Right lobe of liver (tissue), 6 donors: Measurements from ENCODE around the gene NPHP1. TPM values are rescaled to one million over a fixed set of nuclear protein-coding genes. Genes with fewer than 3 reads are reported as not detected.

ENCODE experiments used
- ATAC-seq, 4 donors: fragments of 200-7000 bp; cut with Tn5 transposase; one replicate each; pipeline ENCODE4 v1.9.1; 2020; ENCODE audit warnings: mild to moderate bottlenecking in 4 of 4, moderate library complexity in 4 of 4
- DNase-seq, 3 donors: peaks; one replicate each; pipeline ENCODE4 v3.0.0-alpha.2; 2020
- H3K27ac ChIP-seq, 3 donors: fragments of 200-600 bp; one replicate each; pipeline ENCODE4 v1.8.0; 2022
- H3K27me3 ChIP-seq, 2 donors: fragments of 200-600 bp; one replicate each; pipeline ENCODE4 v1.8.0; 2022
- H3K36me3 ChIP-seq, 4 donors: fragments of 200-600 bp; sonication (generic) in 1 of 4; one replicate each; pipeline versions ENCODE4 v1.5.1 to v1.8.0; 2017 to 2022; ENCODE audit warnings: control low read depth in 1 of 4
- H3K4me1 ChIP-seq, 4 donors: fragments of 200-600 bp; sonication (generic) in 1 of 4; one replicate each; pipeline versions ENCODE4 v1.5.1 to v1.8.0; 2017 to 2022; ENCODE audit warnings: control low read depth in 1 of 4
- H3K4me3 ChIP-seq, 3 donors: fragments of 200-600 bp; one replicate each; pipeline ENCODE4 v1.8.0; 2022
- H3K9me3 ChIP-seq, 4 donors: fragments of 200-600 bp; sonication (generic) in 1 of 4; one replicate each; pipeline versions ENCODE4 v1.5.1 to v1.8.0; 2017 to 2022; ENCODE audit warnings: control low read depth in 1 of 4
- CTCF ChIP-seq, 4 donors: fragments of 200-600 bp in 3 of 4; fragments of 450-650 bp in 1 of 4; IDR thresholded peaks; one replicate each; pipeline versions ENCODE4 v1.5.1 to v1.8.0; 2016 to 2022; ENCODE audit warnings: antibody characterized with exemption in 4 of 4, mild to moderate bottlenecking in 2 of 4
- POLR2A ChIP-seq: fragments of 450-650 bp; IDR thresholded peaks from one replicate; pipeline ENCODE4 v1.6.1; 2017; ENCODE audit warnings: antibody characterized with exemption, mild to moderate bottlenecking
- WGBS: methylation state at CpG from one replicate; pipeline ENCODE4 v1.1.6; 2018; ENCODE audit warnings: low coverage, low lambda C conversion rate; ENCODE audit not compliant: insufficient coverage; ENCODE audit errors: missing lambda C conversion rate; 5-methylcytosine and 5-hydroxymethylcytosine counted together
- intact Hi-C, 2 donors: fragments of 100-400 bp; cut with DNase I; formaldehyde crosslinking; loops; one replicate each; pipeline versions ENCODE4 v1.11.2 to v1.14.1; 2022
- total RNA-seq, 6 experiments: library from RNA; depleted of rRNA in 2 of 6; stranded (reverse); fragments of >200 nt in 2 of 6; fragmentation: NEBNext Ultra II Directional in 3 of 6; extraction: Animal tissue kit (Norgen Biotek cat#: 25700) in 3 of 6; gene quantifications; one replicate each; pipeline versions ENCODE4 v1.1.0 to v1.2.4, GENCODE V29; 2016 to 2023
- donor health status: DM: no; HTN: yes; CAD: no.
- donor health status: DM: no; HTN: no; CAD: no.
- donor health status: DM: no; HTN: no; CAD: no.
- donor health status: DM: no; HTN: yes; CAD: no.
- donor health status: DM: no; HTN: yes; CAD: no.

The NPHP1 gene
- total RNA-seq, 6 experiments from 2014 or later: 0.06 to 1.9 (median 0.65) TPM

GRCh38 chr2:110152943-110153342, 51.9 kb downstream of the NPHP1 start:
- Histone ChIP-seq H3K4me3 (no peak overlapping the region), H3K27me3 (no peaks in the 10 kb centered on the region), H3K27ac (no peak overlapping the region), H3K9me3 (no peaks in the 10 kb centered on the region), H3K4me1 (no peaks in the 10 kb centered on the region), H3K36me3 (no peaks in the 10 kb centered on the region)
- ATAC-seq: no peak
- no peak for DNase-seq
- 44% methylated on average over 3 of the region's 3 CpGs for WGBS
- intact Hi-C loops: no loop called here
- TF ChIP-seq POLR2A (no peak), CTCF (IDR thresholded peaks at IDR 0.05) (no peak)

GRCh38 chr2:110149330-110150220, 55.2 kb downstream of the NPHP1 start:
- no peaks in the 10 kb centered on the region for H3K4me1 ChIP-seq
- H3K9me3 ChIP-seq: no peaks in the 10 kb centered on the region
- H3K36me3 ChIP-seq: no peaks in the 10 kb centered on the region
- no peak for TF ChIP-seq CTCF (IDR thresholded peaks at IDR 0.05)
- no peak for TF ChIP-seq POLR2A
- DNase-seq: no peak
- no peak overlapping the region for H3K4me3 ChIP-seq
- intact Hi-C loops: no loop called here
- H3K27me3 ChIP-seq: no peaks in the 10 kb centered on the region
- WGBS: 57% methylated on average over 6 of the region's 6 CpGs
- H3K27ac ChIP-seq: no peak overlapping the region
- peak in 1 of 4 donors; percentile 38 for ATAC-seq

DNA sequence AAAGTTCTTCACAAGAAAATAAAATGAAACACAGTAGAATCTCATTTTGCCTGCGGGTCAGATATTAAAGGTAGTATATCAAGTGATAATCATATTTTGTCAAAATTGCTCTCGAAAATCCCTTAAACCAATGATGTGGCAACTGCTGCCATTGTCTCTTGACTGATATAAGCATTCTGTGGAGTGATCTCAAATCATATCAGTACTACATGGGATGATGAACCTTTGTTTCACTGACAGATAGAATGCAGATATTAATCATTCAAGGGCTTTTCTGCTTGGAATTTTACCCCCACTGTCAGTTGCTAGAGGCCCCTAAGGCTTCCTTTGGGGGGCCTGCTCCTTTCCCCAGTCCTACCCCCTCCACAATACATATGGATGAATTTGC, 57.9 kb downstream of the NPHP1 start:
- no peaks in the 10 kb centered on the region for H3K4me1 ChIP-seq
- H3K27me3 ChIP-seq: no peaks in the 10 kb centered on the region
- no peaks in the 10 kb centered on the region for H3K9me3 ChIP-seq
- intact Hi-C loops: no loop called here
- TF ChIP-seq CTCF (IDR thresholded peaks at IDR 0.05) (no peak), POLR2A (no peak)
- WGBS: 68% methylated on average over 2 of the region's 2 CpGs
- H3K4me3 ChIP-seq: no peak overlapping the region
- H3K27ac ChIP-seq: no peak overlapping the region
- DNase-seq: no peak
- no peaks in the 10 kb centered on the region for H3K36me3 ChIP-seq
- no peak for ATAC-seq

GRCh38 chr2:110146183-110146944, 58.4 kb downstream of the NPHP1 start:
- Histone ChIP-seq H3K4me1 (no peaks in the 10 kb centered on the region), H3K27ac (no peak overlapping the region), H3K9me3 (no peaks in the 10 kb centered on the region), H3K4me3 (no peak overlapping the region), H3K27me3 (no peaks in the 10 kb centered on the region), H3K36me3 (no peaks in the 10 kb centered on the region)
- intact Hi-C loops: no loop called here
- no peak for ATAC-seq
- WGBS: 36% methylated on average over 2 of the region's 2 CpGs
- TF ChIP-seq POLR2A (no peak), CTCF (IDR thresholded peaks at IDR 0.05) (no peak)
- no peak for DNase-seq
